ENCODE data around the gene C11orf24.

DNA sequence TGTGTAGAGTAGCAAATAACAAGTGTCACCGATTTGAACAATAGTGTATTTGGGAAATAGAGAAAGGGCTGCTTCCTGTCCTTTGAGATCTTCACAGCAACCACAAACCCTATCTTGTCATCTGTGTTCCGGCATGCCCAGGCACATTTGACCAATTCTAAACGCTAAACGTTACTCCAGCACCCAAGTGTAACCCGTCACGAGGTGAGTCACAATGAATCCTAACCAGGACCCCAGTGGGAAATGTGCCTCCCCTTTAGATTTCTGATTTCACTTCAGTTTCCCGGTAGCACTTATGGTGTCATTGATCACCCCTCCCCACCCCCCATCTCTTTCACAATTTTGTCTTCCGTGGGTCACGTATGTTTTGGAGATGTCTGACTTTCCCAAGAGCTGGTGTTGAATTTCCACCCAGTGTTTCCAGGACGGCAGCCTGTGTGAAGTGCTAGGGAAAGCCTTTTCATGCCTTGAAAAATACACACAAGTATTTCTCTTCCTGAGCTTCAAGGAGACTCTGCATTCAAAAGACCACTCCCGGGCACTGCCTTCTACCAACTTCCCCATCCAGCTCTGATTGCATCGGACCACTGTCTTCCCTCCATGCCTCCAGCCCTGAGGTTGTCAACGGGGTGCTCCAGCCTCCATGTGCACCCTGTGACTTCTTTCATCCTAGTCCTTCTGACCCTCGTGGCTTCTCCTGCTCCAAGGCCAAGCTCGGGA is 10.5 kb upstream of the C11orf24 start:
- TF ChIP-seq POLR2AphosphoS5 (IDR thresholded peaks at IDR 0.05; ENCODE audit: borderline replicate concordance, low read depth, low read length) (no peak), EZH2 (IDR thresholded peaks at IDR 0.05) (no peak), FOXP2 (optimal IDR thresholded peaks at IDR 0.05; ENCODE audit: control extremely low read depth, extremely low read length, insufficient read depth) (no peak)

All from SK-N-MC (cell line).